ENCODE measurements around the gene PEG3. TPM values are rescaled to one million over a fixed set of nuclear protein-coding genes. Genes with fewer than 3 reads are reported as not detected.

PEG3 gene
- total and polyA plus RNA-seq, 5 donors = 3.1 to 17.0 (median 12.8) TPM

- ATAC-seq (no peak), DNase-seq (no peak)
- Histone ChIP-seq H3K27me3 (ENCODE audit: control insufficient read depth, insufficient read depth) (no peaks in the 10 kb centered on the region), H3K4me1 (ENCODE audit: control insufficient read depth, insufficient read depth, low read length) (no peaks in the 10 kb centered on the region), H3K4me3 (ENCODE audit: low read length) (no peak overlapping the region), H3K9me3 (ENCODE audit: control insufficient read depth, low read length) (no peaks in the 10 kb centered on the region), H3K27ac (ENCODE audit: low read length) (no peak overlapping the region)
- intact Hi-C loops (cut with DNase I) = no loop called here
These were observed 33.9 kb downstream of the PEG3 start for GRCh38 chr19:56806639-56807038.

Other genes starting within 250 kb of the PEG3 start
- 1 to 10 TPM; 5.7 to 7.5 (median 6.4) TPM for gene ZNF71, start 245.4 kb downstream of the PEG3 start, total RNA-seq
- gene ZNF71, start 245.4 kb downstream of the PEG3 start, polyA plus RNA-seq = 5.0 TPM
- gene SMIM17, start 197.6 kb downstream of the PEG3 start, total RNA-seq = under 1 TPM in 2 of 4 donors, not detected in 2; 0.31 to 0.40 TPM
- 0.18 TPM for gene SMIM17, start 197.6 kb downstream of the PEG3 start, polyA plus RNA-seq
- 1 to 10 TPM; 3.6 to 7.4 (median 6.1) TPM for gene ZNF835, start 169.0 kb downstream of the PEG3 start, total RNA-seq
- 1.6 TPM for gene ZNF835, start 169.0 kb downstream of the PEG3 start, polyA plus RNA-seq
- gene ZIM2, start within 50 bp of the PEG3 start, total RNA-seq = under 1 TPM in 2 of 4 donors, not detected in 2; 0.17 to 0.25 TPM
- 0.05 TPM for gene ZIM2, start within 50 bp of the PEG3 start, polyA plus RNA-seq